Naive thymus-derived CD4-positive, alpha-beta T cell (primary cell): ENCODE results near the gene EIF3K. TPM values are rescaled to one million over a fixed set of nuclear protein-coding genes. Genes with fewer than 3 reads are reported as not detected.
A peak's percentile ranks its signal among the peaks of the same experiment; 100 is the strongest.
"Not testable (repeated sequence)": the region's sequence is repeated elsewhere in the genome, so short reads cannot be mapped to it uniquely, and the experiment has no call there.

ENCODE experiments used
- ATAC-seq: fragments of 150-1000 bp; cut with Tn5 transposase; 2 replicates; pipeline ENCODE4 v1.10.0; 2021; ENCODE audit warnings: mild to moderate bottlenecking, moderate library complexity
- CTCF ChIA-PET: fragments of 350-600 bp; sonication (Branson Sonifier 250); formaldehyde crosslinking; loops from one replicate; lab custom pipeline; 2021; ENCODE audit warnings: antibody characterized with exemption; lab: Charles Lee
- POLR2A ChIA-PET: fragments of 350-600 bp; sonication (Branson Sonifier 250); formaldehyde crosslinking; loops from one replicate; lab custom pipeline; 2021; ENCODE audit warnings: antibody characterized with exemption, inconsistent platforms; lab: Charles Lee
- DNase-seq, 9 donors: peaks; one replicate each; pipeline versions ENCODE4 v3.0.0 to v3.0.0-alpha.2; 2020 to 2022; ENCODE audit warnings: mixed read lengths in 1 of 9
- H3K27ac ChIP-seq: one replicate; pipeline ENCODE4 v1.7.0; 2013; ENCODE audit warnings: mild to moderate bottlenecking, low read depth, low read length, moderate library complexity
- H3K27me3 ChIP-seq, 2 donors: one replicate each; pipeline ENCODE4 v1.7.0; 2013; ENCODE audit warnings: low read length in 2 of 2, mild to moderate bottlenecking in 2 of 2, moderate library complexity in 2 of 2; ENCODE audit not compliant: control insufficient read depth in 2 of 2, insufficient read depth in 2 of 2
- H3K36me3 ChIP-seq, 3 experiments: 1 replicate in 2 of 3; 2 replicates in 1 of 3; pipeline ENCODE4 v1.7.0; 2013; ENCODE audit warnings: low read length in 3 of 3, mild to moderate bottlenecking in 3 of 3, moderate library complexity in 1 of 3; ENCODE audit not compliant: insufficient read depth in 3 of 3, control insufficient read depth in 2 of 3
- H3K4me1 ChIP-seq, 2 donors: one replicate each; pipeline ENCODE4 v1.7.0; 2013; ENCODE audit warnings: low read length in 2 of 2, mild to moderate bottlenecking in 2 of 2, moderate library complexity in 1 of 2; ENCODE audit not compliant: control insufficient read depth in 2 of 2, insufficient read depth in 2 of 2
- H3K4me3 ChIP-seq: 2 replicates; pipeline ENCODE4 v1.7.0; 2013; ENCODE audit warnings: mild to moderate bottlenecking, low read length
- H3K9me3 ChIP-seq, 3 experiments: 1 replicate in 2 of 3; 2 replicates in 1 of 3; pipeline ENCODE4 v1.7.0; 2013; ENCODE audit warnings: low read length in 3 of 3; ENCODE audit not compliant: control insufficient read depth in 2 of 3
- H3K27ac Mint-ChIP-seq, 9 donors: one replicate each; pipeline ENCODE4 v1.8.0; 2020 to 2022; ENCODE audit warnings: mixed read lengths in 9 of 9, mild to moderate bottlenecking in 8 of 9, moderate library complexity in 5 of 9, inconsistent platforms in 2 of 9
- H3K27me3 Mint-ChIP-seq, 5 donors: one replicate each; pipeline ENCODE4 v1.8.0; 2021 to 2022; ENCODE audit warnings: mixed read lengths in 5 of 5, mild to moderate bottlenecking in 1 of 5
- H3K36me3 Mint-ChIP-seq, 5 donors: one replicate each; pipeline ENCODE4 v1.8.0; 2020 to 2022; ENCODE audit warnings: mixed read lengths in 5 of 5, mild to moderate bottlenecking in 3 of 5, inconsistent platforms in 1 of 5
- H3K4me1 Mint-ChIP-seq, 7 donors: one replicate each; pipeline ENCODE4 v1.8.0; 2020 to 2022; ENCODE audit warnings: mixed read lengths in 7 of 7, mild to moderate bottlenecking in 3 of 7, inconsistent platforms in 1 of 7
- H3K4me3 Mint-ChIP-seq, 10 donors: one replicate each; pipeline ENCODE4 v1.8.0; 2020 to 2022; ENCODE audit warnings: mild to moderate bottlenecking in 10 of 10, mixed read lengths in 10 of 10, moderate library complexity in 6 of 10, inconsistent platforms in 2 of 10
- H3K9me3 Mint-ChIP-seq, 11 donors: one replicate each; pipeline ENCODE4 v1.8.0; 2020 to 2022; ENCODE audit warnings: mixed read lengths in 11 of 11, mild to moderate bottlenecking in 4 of 11, inconsistent platforms in 1 of 11, moderate library complexity in 1 of 11
- intact Hi-C, 2 donors: fragments of 100-400 bp; cut with micrococcal nuclease; formaldehyde crosslinking; loops; one replicate each; pipeline ENCODE4 v1.15.1; 2023
- polyA plus RNA-seq, 2 donors: library from polyadenylated mRNA; unstranded; fragments of 300-500 nt; fragmentation: Illumina TruSeq; gene quantifications; one replicate each; pipeline ENCODE4 v1.2.3, GENCODE V29; 2021
- total RNA-seq, 6 experiments: library from RNA in 5 of 6; stranded (reverse) in 5 of 6; gene quantifications; 1 replicate in 5 of 6; 2 replicates in 1 of 6; pipeline ENCODE4 v1.2.3 and lab custom pipeline; 2021 to 2026

EIF3K gene
- total and polyA plus RNA-seq, 7 experiments from 2014 or later: 294 to 437 (median 367) TPM

DNA sequence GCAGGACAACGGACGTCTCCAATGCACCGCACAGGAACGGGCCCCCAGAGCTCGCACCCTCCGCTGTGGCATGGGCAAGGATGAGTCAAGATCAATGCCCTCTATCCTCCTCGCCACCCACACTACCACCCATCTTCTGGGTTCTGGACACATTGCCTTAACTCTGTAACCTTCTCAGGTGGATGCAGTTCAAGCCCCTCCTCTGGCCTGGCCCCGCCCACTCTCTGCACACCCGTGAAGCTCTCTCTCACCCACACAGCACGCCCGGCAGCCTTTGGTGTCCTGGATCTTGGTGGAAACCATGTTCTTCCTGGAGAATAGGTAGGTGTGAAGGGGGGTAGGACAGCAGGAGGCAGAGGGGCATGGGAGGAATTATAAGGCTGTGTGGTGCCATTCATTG, 21.9 kb upstream of the EIF3K start:
- no peak for ATAC-seq
- intact Hi-C loops: no loop called here

DNA sequence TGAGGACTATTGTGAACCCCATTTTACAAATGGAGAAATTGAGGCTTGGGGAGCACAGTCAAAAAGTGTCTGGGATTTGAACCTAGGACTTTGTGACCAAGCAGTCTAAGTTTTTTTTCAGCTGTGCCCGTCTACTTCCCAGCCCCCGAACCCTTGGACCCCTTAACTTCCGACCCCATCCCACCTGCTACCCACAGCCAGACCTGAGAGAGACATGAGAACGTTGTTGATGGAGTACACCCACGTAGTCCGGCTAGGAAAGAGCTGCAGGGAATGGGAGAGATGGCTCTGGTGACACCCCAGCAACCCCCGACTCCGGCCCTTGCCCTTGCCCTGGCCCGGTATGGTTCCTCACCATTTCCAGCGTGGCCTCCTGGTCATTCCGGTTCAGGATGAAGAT, 19.3 kb upstream of the EIF3K start:
- Histone ChIP-seq H3K4me3 (no peak overlapping the region), H3K27me3 (no peaks in the 10 kb centered on the region), H3K36me3 (peaks cover 0 to 45% (median 4%) of the 10 kb centered on the region in 3 experiments), H3K4me1 (no peaks in the 10 kb centered on the region), H3K27ac (no peak overlapping the region), H3K9me3 (no peaks in the 10 kb centered on the region)
- intact Hi-C loops: no loop called here
- Mint-ChIP-seq H3K27ac (peak overlapping the region in 1 of 9 donors; percentile 30), H3K36me3 (peaks cover 6 to 38% (median 15%) of the 10 kb centered on the region in 5 donors), H3K9me3 (no peaks in the 10 kb centered on the region), H3K27me3 (no peaks in the 10 kb centered on the region), H3K4me1 (peaks cover 0 to 9% (median 0%) of the 10 kb centered on the region in 7 donors), H3K4me3 (no peak overlapping the region)
- DNase-seq (no peak), ATAC-seq (no peak)
- POLR2A ChIA-PET: no interaction called here
- CTCF ChIA-PET: no interaction called here

More for the DNA sequence above, 21.9 kb upstream of the EIF3K start:
- no peaks in the 10 kb centered on the region for H3K27me3 ChIP-seq
- H3K9me3 Mint-ChIP-seq: no peaks in the 10 kb centered on the region
- H3K4me1 ChIP-seq: no peaks in the 10 kb centered on the region
- H3K4me3 Mint-ChIP-seq: no peak overlapping the region
- peaks cover 4 to 60% (median 4%) of the 10 kb centered on the region in 3 experiments for H3K36me3 ChIP-seq
- ChIA-PET CTCF (no interaction called here), POLR2A (no interaction called here)
- H3K9me3 ChIP-seq: no peaks in the 10 kb centered on the region
- no peak overlapping the region for H3K4me3 ChIP-seq
- H3K27ac Mint-ChIP-seq: peak overlapping the region in 1 of 9 donors; percentile 65
- no peak for DNase-seq
- no peak overlapping the region for H3K27ac ChIP-seq
- no peaks in the 10 kb centered on the region for H3K27me3 Mint-ChIP-seq
- H3K4me1 Mint-ChIP-seq: peaks cover 0 to 9% (median 0%) of the 10 kb centered on the region in 7 donors
- peaks cover 6 to 43% (median 15%) of the 10 kb centered on the region in 5 donors for H3K36me3 Mint-ChIP-seq

- ATAC-seq: not testable (repeated sequence)
These were observed 16.1 kb upstream of the EIF3K start for GRCh38 chr19:38602856-38603255.

DNA sequence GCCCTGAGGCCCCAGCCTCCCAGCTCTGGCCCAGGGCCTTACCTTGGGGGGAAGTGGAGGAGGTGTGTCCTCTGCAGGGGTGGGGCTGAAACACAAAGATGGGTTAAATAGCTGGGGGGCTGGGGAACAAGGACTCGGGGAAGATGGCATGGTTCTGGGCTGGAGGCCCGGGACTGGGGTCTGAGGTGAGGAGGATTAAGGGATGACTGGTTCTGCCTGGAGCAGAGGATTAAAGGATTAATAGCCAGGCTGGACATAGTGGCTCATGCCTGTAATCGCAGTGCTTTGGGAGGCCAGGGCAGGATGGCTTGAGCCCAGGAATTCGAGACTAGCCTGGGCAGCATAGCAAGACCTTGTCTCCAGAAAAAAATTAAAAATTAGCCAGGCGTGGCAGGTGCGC, 12.9 kb upstream of the EIF3K start:
- peaks cover 6 to 25% (median 9%) of the 10 kb centered on the region in 5 donors for H3K36me3 Mint-ChIP-seq
- no peaks in the 10 kb centered on the region for H3K27me3 ChIP-seq
- no peaks in the 10 kb centered on the region for H3K9me3 Mint-ChIP-seq
- intact Hi-C loops: no loop called here
- H3K4me3 ChIP-seq: no peak overlapping the region
- no peaks in the 10 kb centered on the region for H3K4me1 ChIP-seq
- no peak overlapping the region for H3K4me3 Mint-ChIP-seq
- ATAC-seq (no peak), DNase-seq (no peak)
- H3K4me1 Mint-ChIP-seq: peaks cover 0 to 10% (median 0%) of the 10 kb centered on the region in 7 donors
- peaks cover 0 to 66% (median 9%) of the 10 kb centered on the region in 3 experiments for H3K36me3 ChIP-seq
- no peak overlapping the region for H3K27ac Mint-ChIP-seq
- H3K27me3 Mint-ChIP-seq: no peaks in the 10 kb centered on the region
- H3K27ac ChIP-seq: no peak overlapping the region
- no peaks in the 10 kb centered on the region for H3K9me3 ChIP-seq
- CTCF ChIA-PET: no interaction called here
- POLR2A ChIA-PET: interaction anchor here (0.5 kb wide), 1 partner anchor 232 kb away, joined by 7 read pairs; the partner anchor contains the start of gene PSMD8

More at GRCh38 chr19:38602856-38603255, 16.1 kb upstream of the EIF3K start:
- H3K9me3 Mint-ChIP-seq, H3K4me3 Mint-ChIP-seq, CTCF ChIA-PET, H3K27me3 ChIP-seq, H3K27ac ChIP-seq, H3K4me1 Mint-ChIP-seq, POLR2A ChIA-PET, intact Hi-C loops, H3K9me3 ChIP-seq, H3K27ac Mint-ChIP-seq, H3K4me3 ChIP-seq, H3K27me3 Mint-ChIP-seq, H3K4me1 ChIP-seq, DNase-seq: not testable (repeated sequence)
- peaks cover 6 to 25% (median 10%) of the 10 kb centered on the region in 5 donors for H3K36me3 Mint-ChIP-seq
- H3K36me3 ChIP-seq: peaks cover 0 to 49% (median 0%) of the 10 kb centered on the region in 3 experiments

DNA sequence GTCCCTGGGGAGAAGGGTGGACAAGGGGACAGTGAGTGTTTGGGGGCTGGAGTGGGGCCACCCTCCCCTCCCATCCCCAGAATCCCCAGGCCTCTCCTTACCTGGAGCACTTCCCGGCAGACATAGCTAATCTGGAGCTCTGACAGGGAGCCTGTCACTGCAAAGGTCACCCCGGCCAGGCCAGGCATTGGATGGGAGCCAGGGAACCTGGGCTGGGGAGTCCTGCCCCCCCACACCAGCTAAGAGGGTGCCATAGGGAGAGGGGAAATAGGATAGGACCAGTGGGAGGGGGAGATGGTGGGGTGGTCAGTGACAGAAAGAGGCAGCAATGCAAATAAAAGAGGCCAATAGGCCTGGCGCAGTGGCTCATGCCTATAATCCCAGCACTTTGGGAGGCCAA, 4.7 kb upstream of the EIF3K start:
- Histone ChIP-seq H3K36me3 (peaks cover 9 to 49% (median 13%) of the 10 kb centered on the region in 3 experiments), H3K4me1 (peaks cover 24 to 29% of the 10 kb centered on the region in 2 donors), H3K4me3 (no peak overlapping the region), H3K27me3 (no peaks in the 10 kb centered on the region), H3K9me3 (no peaks in the 10 kb centered on the region), H3K27ac (no peak overlapping the region)
- Mint-ChIP-seq H3K27me3 (no peaks in the 10 kb centered on the region), H3K4me1 (peaks cover 35 to 54% (median 45%) of the 10 kb centered on the region in 7 donors), H3K9me3 (no peaks in the 10 kb centered on the region), H3K27ac (no peak overlapping the region), H3K4me3 (peak overlapping the region in 2 of 10 donors; percentile 12 to 74), H3K36me3 (peaks cover 20 to 44% (median 27%) of the 10 kb centered on the region in 5 donors)
- ATAC-seq (no peak), DNase-seq (no peak)
- CTCF ChIA-PET: no interaction called here
- POLR2A ChIA-PET: no interaction called here
- intact Hi-C loops: loop anchor here in 1 of 2 donors (10.0 kb wide), 1 partner anchor 369 kb away; no protein-coding TSS in a partner anchor

GRCh38 chr19:38615007-38615581, 3.9 kb upstream of the EIF3K start:
- ATAC-seq (no peak), DNase-seq (no peak)
- Mint-ChIP-seq H3K4me3 (peak overlapping the region; percentile 11 to 95 (median 67)), H3K4me1 (peaks cover 35 to 59% (median 49%) of the 10 kb centered on the region in 7 donors), H3K9me3 (no peaks in the 10 kb centered on the region), H3K36me3 (peaks cover 20 to 45% (median 28%) of the 10 kb centered on the region in 5 donors), H3K27ac (peak overlapping the region in 5 of 9 donors; percentile 19 to 86 (median 74)), H3K27me3 (no peaks in the 10 kb centered on the region)
- POLR2A ChIA-PET: no interaction called here
- Histone ChIP-seq H3K27ac (no peak overlapping the region), H3K4me3 (no peak overlapping the region), H3K27me3 (no peaks in the 10 kb centered on the region), H3K9me3 (no peaks in the 10 kb centered on the region), H3K4me1 (peaks cover 32 to 36% of the 10 kb centered on the region in 2 donors), H3K36me3 (peaks cover 6 to 44% (median 9%) of the 10 kb centered on the region in 3 experiments)
- intact Hi-C loops: loop anchor here (5.0 to 10.0 kb wide), 5 partner anchors 58 to 568 kb away; partner anchors contain the start of genes KCNK6 (in 1 of the 2) and YIF1B (in 1 of the 2)
- CTCF ChIA-PET: no interaction called here
